ENCODE results near the gene DCC.

DCC gene

DNA sequence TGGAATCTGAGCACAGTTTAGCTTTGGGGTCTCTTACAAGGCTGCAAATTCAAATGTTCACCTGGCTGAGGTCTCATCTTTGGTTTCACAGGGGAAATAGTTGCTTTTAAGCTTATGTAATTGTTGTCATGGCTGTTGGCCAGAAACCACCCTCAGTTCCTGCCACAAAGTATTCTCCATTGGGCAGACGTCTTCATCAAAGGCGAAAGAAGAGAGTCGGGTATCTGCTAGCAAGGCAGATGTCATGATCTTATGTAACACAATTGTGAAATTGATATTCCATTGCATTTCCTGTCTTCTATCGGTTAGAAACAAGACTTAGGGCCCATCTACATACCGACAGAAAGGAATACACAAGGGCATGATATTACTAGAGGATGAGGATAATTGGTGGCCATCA is 1068.3 kb downstream of the DCC start:
- Histone ChIP-seq H3K36me3 (ENCODE audit: control insufficient read depth, insufficient read depth, low read length) (no peaks in the 10 kb centered on the region), H3K4me3 (replicated peaks; ENCODE audit: low read depth, low read length) (no peak overlapping the region), H3K27me3 (replicated peaks; ENCODE audit: control insufficient read depth, insufficient read depth, low read length) (no peaks in the 10 kb centered on the region)
- no peak for DNase-seq (ENCODE audit: extremely low read depth, insufficient read length)
- TF ChIP-seq, protein P1, sequence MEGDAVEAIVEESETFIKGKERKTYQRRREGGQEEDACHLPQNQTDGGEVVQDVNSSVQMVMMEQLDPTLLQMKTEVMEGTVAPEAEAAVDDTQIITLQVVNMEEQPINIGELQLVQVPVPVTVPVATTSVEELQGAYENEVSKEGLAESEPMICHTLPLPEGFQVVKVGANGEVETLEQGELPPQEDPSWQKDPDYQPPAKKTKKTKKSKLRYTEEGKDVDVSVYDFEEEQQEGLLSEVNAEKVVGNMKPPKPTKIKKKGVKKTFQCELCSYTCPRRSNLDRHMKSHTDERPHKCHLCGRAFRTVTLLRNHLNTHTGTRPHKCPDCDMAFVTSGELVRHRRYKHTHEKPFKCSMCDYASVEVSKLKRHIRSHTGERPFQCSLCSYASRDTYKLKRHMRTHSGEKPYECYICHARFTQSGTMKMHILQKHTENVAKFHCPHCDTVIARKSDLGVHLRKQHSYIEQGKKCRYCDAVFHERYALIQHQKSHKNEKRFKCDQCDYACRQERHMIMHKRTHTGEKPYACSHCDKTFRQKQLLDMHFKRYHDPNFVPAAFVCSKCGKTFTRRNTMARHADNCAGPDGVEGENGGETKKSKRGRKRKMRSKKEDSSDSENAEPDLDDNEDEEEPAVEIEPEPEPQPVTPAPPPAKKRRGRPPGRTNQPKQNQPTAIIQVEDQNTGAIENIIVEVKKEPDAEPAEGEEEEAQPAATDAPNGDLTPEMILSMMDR (IDR thresholded peaks at IDR 0.05; ENCODE audit: insufficient read depth, low read length, poor library complexity, severe bottlenecking), result no peak

DNA sequence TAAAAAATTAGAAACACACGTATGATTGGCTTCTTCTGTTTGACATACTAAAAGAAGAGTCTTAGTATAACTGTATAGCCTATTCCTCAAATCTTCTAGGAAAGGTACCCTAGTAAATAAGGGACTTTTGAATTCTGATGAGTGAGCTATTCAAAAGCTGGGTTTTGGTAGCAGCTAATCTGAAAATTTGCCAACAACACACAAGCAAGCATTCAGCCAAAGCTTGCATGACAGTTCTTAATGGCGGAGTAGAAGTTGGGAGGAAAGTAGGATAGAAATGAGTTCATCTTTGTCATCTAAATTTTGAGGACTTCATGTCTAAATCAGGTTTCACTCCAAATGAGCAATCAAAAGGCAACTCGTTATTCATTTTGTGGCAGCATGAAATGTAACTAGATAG is 1071.5 kb downstream of the DCC start:
- TF ChIP-seq, protein P1 (IDR thresholded peaks at IDR 0.05; ENCODE audit: insufficient read depth, low read length, poor library complexity, severe bottlenecking), result no peak
- H3K36me3 ChIP-seq (ENCODE audit: control insufficient read depth, insufficient read depth, low read length), result no peaks in the 10 kb centered on the region
- no peak overlapping the region for H3K4me3 ChIP-seq (replicated peaks; ENCODE audit: low read depth, low read length)
- no peaks in the 10 kb centered on the region for H3K27me3 ChIP-seq (replicated peaks; ENCODE audit: control insufficient read depth, insufficient read depth, low read length)
- no peak for DNase-seq (ENCODE audit: extremely low read depth, insufficient read length)

DNA sequence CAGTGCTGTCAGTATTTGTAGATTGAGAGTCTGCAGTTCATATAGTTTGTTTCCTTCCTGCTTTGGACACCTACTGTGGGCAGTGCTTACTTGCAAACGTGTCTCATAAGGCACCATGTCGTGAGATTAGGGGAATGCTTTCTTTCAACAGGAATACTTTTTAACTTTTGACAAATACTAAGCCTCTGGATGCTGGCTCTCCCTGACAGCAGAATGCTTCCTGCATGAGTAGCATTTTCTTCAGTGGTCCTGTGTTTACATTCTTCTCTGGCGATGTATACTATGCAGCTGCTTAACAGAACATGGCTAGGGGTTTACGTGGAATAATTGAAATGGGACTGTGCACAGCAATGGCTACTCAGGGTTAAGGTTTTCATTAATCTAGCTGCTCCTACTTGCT is 1077.0 kb downstream of the DCC start:
- TF ChIP-seq, protein P1 (IDR thresholded peaks at IDR 0.05; ENCODE audit: insufficient read depth, low read length, poor library complexity, severe bottlenecking), result no peak
- no peaks in the 10 kb centered on the region for H3K27me3 ChIP-seq (replicated peaks; ENCODE audit: control insufficient read depth, insufficient read depth, low read length)
- DNase-seq (ENCODE audit: extremely low read depth, insufficient read length), result no peak

DNA sequence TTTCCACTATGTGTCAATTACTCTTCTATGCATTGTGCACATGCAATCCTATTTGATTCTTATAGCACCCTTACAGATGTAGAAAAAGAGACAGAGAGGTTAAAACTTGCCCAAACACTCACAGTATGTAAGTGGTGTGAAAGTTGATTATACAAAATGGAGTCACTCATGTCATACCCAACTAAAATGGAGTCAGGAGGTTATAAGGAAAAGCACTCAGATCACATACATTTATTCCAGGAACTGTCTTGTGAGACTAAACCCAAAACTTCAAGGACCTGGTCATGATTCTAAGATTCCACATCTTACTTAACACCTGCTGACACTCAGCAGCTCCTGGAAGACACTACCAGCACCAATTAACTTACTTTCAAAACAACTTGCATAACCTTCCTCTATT is 1081.9 kb downstream of the DCC start:
- Histone ChIP-seq H3K27me3 (replicated peaks; ENCODE audit: control insufficient read depth, insufficient read depth, low read length) (no peaks in the 10 kb centered on the region), H3K36me3 (ENCODE audit: control insufficient read depth, insufficient read depth, low read length) (no peaks in the 10 kb centered on the region), H3K4me3 (replicated peaks; ENCODE audit: low read depth, low read length) (no peak overlapping the region)
- TF ChIP-seq, protein P1 (IDR thresholded peaks at IDR 0.05; ENCODE audit: insufficient read depth, low read length, poor library complexity, severe bottlenecking), result no peak
- DNase-seq (ENCODE audit: extremely low read depth, insufficient read length), result no peak

More for the DNA sequence above, 1077.0 kb downstream of the DCC start:
- Histone ChIP-seq H3K4me3 (replicated peaks; ENCODE audit: low read depth, low read length) (no peak overlapping the region), H3K36me3 (ENCODE audit: control insufficient read depth, insufficient read depth, low read length) (no peaks in the 10 kb centered on the region)

DNA sequence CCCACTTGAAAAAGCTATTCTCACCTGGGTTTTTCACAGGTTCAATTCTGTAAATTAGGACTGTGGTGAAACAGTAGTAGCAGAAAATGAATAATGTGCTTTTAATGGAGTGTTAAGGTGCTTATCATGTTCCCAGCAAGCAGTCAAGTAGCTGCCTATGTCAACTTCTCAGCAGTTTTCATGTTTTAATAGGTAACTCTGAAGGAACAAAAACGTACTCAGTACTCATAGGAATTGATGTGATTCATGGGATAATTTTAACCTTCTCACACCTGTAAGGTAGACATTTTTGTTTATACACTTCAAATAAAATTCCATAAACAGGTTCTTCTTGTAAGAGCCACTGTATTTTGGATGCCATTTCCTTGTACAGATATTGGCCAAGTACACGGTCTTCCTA is 1082.9 kb downstream of the DCC start:
- no peaks in the 10 kb centered on the region for H3K36me3 ChIP-seq (ENCODE audit: control insufficient read depth, insufficient read depth, low read length)

More for the DNA sequence above, 1082.9 kb downstream of the DCC start:
- DNase-seq (ENCODE audit: extremely low read depth, insufficient read length), result no peak
- H3K4me3 ChIP-seq (replicated peaks; ENCODE audit: low read depth, low read length), result no peak overlapping the region
- H3K27me3 ChIP-seq (replicated peaks; ENCODE audit: control insufficient read depth, insufficient read depth, low read length), result no peaks in the 10 kb centered on the region
- TF ChIP-seq, protein P1 (IDR thresholded peaks at IDR 0.05; ENCODE audit: insufficient read depth, low read length, poor library complexity, severe bottlenecking), result no peak

Measured in GM06990 (cell line).